ENCODE data around the gene RBMS3. TPM values are rescaled to one million over a fixed set of nuclear protein-coding genes. Genes with fewer than 3 reads are reported as not detected.

The RBMS3 gene
- total and polyA plus RNA-seq, 2 of the 8 experiments (the other 6 are each of a cell fraction or from before 2014, with no cell fraction given) = 3.7 to 6.9 TPM

GRCh38 chr3:29429055-29429679 lies 148.3 kb downstream of the RBMS3 start:
- Histone ChIP-seq H3K27me3 (replicated peaks in 1 of 4; ENCODE audit: control insufficient read depth in 3 of 4, extremely low read depth in 1 of 4, insufficient read depth in 3 of 4, low read length in 3 of 4) (peaks cover 0 to 2% (median 0%) of the 10 kb centered on the region in 4 experiments; a peak in 1 of 7 replicates), H2BK20ac (ENCODE audit: low read length) (no peak overlapping the region), H4K8ac (ENCODE audit: extremely low read depth, insufficient read depth, low read length) (no peak overlapping the region), H3K23me2 (ENCODE audit: low read depth, low read length) (no peaks in the 10 kb centered on the region), H3K79me2 (ENCODE audit: control insufficient read depth in 1 of 2, insufficient read depth in 2 of 2, low read length in 2 of 2) (no peaks in the 10 kb centered on the region), H4K5ac (ENCODE audit: insufficient read length, low read depth, low read length) (no peak overlapping the region), H3K14ac (ENCODE audit: insufficient read length) (no peak overlapping the region), H3K56ac (replicated peaks; ENCODE audit: insufficient read length, low read depth, low read length) (no peak overlapping the region), H3K4ac (replicated peaks; ENCODE audit: insufficient read length, low read depth, low read length) (no peak overlapping the region), H2AFZ (ENCODE audit: low read length) (no peak overlapping the region), H3K27ac (ENCODE audit: low read depth, low read length) (no peak overlapping the region), H3K4me1 (replicated peaks in 1 of 4; ENCODE audit: control insufficient read depth in 3 of 4, insufficient read depth in 4 of 4, low read length in 3 of 4) (peaks cover 0 to 3% (median 0%) of the 10 kb centered on the region in 4 experiments; a peak in 1 of 7 replicates), H3K9me3 (ENCODE audit: insufficient read depth in 2 of 2, low read depth in 1 of 2, low read length in 1 of 2) (no peaks in the 10 kb centered on the region), H3K18ac (ENCODE audit: extremely low read depth, low read length) (no peak overlapping the region), H2BK12ac (ENCODE audit: low read depth, low read length) (no peak overlapping the region), H3K23ac (ENCODE audit: insufficient read length) (no peak overlapping the region), H3K9ac (replicated peaks in 1 of 4; ENCODE audit: extremely low read depth in 1 of 4, low read depth in 3 of 4, low read length in 3 of 4) (no peak overlapping the region; a peak in 1 of 7 replicates), H2BK15ac (ENCODE audit: low read length) (no peak overlapping the region), H3K79me1 (ENCODE audit: low read depth, low read length) (no peaks in the 10 kb centered on the region), H3K4me3 (ENCODE audit: extremely low read depth in 1 of 4, insufficient read depth in 2 of 4, low read depth in 3 of 4, low read length in 4 of 4) (no peak overlapping the region), H3K36me3 (ENCODE audit: control insufficient read depth in 2 of 4, insufficient read depth in 4 of 4, low read length in 3 of 4) (no peaks in the 10 kb centered on the region), H2BK5ac (ENCODE audit: low read depth, low read length) (no peak overlapping the region), H3K4me2 (ENCODE audit: insufficient read depth in 1 of 2, low read depth in 2 of 2, low read length in 2 of 2) (no peak overlapping the region), H4K20me1 (replicated peaks in 1 of 2; ENCODE audit: control insufficient read depth in 1 of 2, insufficient read depth in 2 of 2, low read length in 2 of 2) (no peaks in the 10 kb centered on the region), H2AK5ac (ENCODE audit: low read depth, low read length) (no peak overlapping the region), H2BK120ac (replicated peaks; ENCODE audit: low read depth, low read length) (no peak overlapping the region), H4K91ac (replicated peaks; ENCODE audit: insufficient read length, low read length) (no peak overlapping the region)
- POLR2A ChIA-PET (ENCODE audit: partially characterized antibody) = no interaction called here
- FAIRE-seq (no peak), DNase-seq (ENCODE audit: low read depth in 1 of 2, low spot score in 2 of 2) (no peak)
- 74% methylated on average over 4 of the region's 4 CpGs; no CpG with 5 or more reads in 1 of the 2 experiments for WGBS, 2 experiments (ENCODE audit: extremely low coverage in 1 of 2, insufficient coverage in 1 of 2, insufficient read length in 1 of 2, insufficient replicate concordance in 2 of 2, low coverage in 1 of 2, low lambda C conversion rate in 2 of 2, missing lambda C conversion rate in 1 of 2)
- CTCF ChIA-PET (ENCODE audit: partially characterized antibody) = interaction anchor here (0.7 kb wide), 1 partner anchor 61 kb away, joined by 3 read pairs; no protein-coding TSS in a partner anchor
- no peak for TF ChIP-seq PHF8 (conservative IDR thresholded peaks at IDR 0.05; ENCODE audit: low read depth, low read length)
- no peak for TF ChIP-seq CBX8 (IDR thresholded peaks at IDR 0.05; ENCODE audit: borderline replicate concordance, low read depth, low read length)
- TF ChIP-seq TAF7 (optimal IDR thresholded peaks at IDR 0.05; ENCODE audit: borderline replicate concordance, low read depth, low read length) = no peak
- no peak for TF ChIP-seq POLR2A (IDR thresholded peaks at IDR 0.05; ENCODE audit: control extremely low read depth in 1 of 2, low read depth in 2 of 2, low read length in 2 of 2)
- TF ChIP-seq CREB1 (IDR thresholded peaks at IDR 0.05) = no peak
- no peak for TF ChIP-seq CTCF (IDR thresholded peaks at IDR 0.05; ENCODE audit: control extremely low read depth in 1 of 3, insufficient read depth in 1 of 3, low read depth in 1 of 3, low read length in 3 of 3)
- no peak for TF ChIP-seq ZNF274 (IDR thresholded peaks at IDR 0.05; ENCODE audit: borderline replicate concordance, extremely low read depth, low read length)
- TF ChIP-seq KDM4A (IDR thresholded peaks at IDR 0.05; ENCODE audit: low read depth, low read length, severe bottlenecking) = no peak
- TF ChIP-seq SIRT6 (IDR thresholded peaks at IDR 0.05; ENCODE audit: low read length) = no peak
- TF ChIP-seq SAP30 (IDR thresholded peaks at IDR 0.05; ENCODE audit: insufficient read depth, insufficient replicate concordance, low read length) = no peak
